ENCODE results near the gene GADD45A.
A peak's percentile ranks its signal among the peaks of the same experiment; 100 is the strongest.

GADD45A gene

DNA sequence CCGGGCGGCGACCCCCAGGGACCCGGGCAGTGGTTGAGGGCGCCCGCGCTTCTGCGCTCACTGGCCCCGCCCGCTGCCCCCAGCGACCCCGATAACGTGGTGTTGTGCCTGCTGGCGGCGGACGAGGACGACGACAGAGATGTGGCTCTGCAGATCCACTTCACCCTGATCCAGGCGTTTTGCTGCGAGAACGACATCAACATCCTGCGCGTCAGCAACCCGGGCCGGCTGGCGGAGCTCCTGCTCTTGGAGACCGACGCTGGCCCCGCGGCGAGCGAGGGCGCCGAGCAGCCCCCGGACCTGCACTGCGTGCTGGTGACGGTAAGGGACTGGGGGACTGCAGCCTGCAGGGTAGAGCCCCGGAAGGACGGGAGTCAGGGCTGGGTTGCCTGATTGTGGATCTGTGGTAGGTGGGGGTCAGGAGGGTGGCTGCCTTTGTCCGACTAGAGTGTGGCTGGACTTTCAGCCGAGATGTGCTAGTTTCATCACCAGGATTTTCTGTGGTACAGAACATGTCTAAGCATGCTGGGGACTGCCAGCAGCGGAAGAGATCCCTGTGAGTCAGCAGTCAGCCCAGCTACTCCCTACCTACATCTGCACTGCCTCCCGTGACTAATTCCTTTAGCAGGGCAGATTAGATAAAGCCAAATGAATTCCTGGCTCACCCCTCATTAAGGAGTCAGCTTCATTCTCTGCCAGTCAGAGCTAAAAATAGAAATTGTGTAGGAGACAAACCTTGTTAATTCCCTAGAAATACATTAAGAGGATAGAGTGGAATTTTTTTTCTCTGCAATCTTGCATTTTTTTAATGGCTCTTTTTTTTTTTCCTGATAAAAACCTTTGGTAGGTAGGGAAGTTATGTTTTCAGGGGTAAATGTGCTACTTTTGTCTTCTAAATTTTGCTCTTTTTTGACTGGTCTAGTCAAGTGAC is 1.5 kb downstream of the GADD45A start:
- CTCF ChIA-PET = interaction anchor here (0.7 to 4.9 kb wide), 6 partner anchors 74 to 287 kb away, joined by 3 to 41 read pairs (median 4); no protein-coding TSS in a partner anchor
- POLR2A ChIA-PET = interaction anchor here (0.5 to 4.8 kb wide), 20 partner anchors 8 to 546 kb away, joined by 3 to 77 read pairs (median 4); no protein-coding TSS in a partner anchor
- no peak for TF ChIP-seq ZNF549 (tag by site-specific recombination; IDR thresholded peaks at IDR 0.05)
- no peak for TF ChIP-seq ZNF354C (tag by site-specific recombination; IDR thresholded peaks at IDR 0.05; ENCODE audit: borderline replicate concordance, low read depth)
- TF ChIP-seq ZNF426 (tag by site-specific recombination; IDR thresholded peaks at IDR 0.05) = no peak
- TF ChIP-seq, protein P1, sequence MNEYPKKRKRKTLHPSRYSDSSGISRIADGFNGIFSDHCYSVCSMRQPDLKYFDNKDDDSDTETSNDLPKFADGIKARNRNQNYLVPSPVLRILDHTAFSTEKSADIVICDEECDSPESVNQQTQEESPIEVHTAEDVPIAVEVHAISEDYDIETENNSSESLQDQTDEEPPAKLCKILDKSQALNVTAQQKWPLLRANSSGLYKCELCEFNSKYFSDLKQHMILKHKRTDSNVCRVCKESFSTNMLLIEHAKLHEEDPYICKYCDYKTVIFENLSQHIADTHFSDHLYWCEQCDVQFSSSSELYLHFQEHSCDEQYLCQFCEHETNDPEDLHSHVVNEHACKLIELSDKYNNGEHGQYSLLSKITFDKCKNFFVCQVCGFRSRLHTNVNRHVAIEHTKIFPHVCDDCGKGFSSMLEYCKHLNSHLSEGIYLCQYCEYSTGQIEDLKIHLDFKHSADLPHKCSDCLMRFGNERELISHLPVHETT (tag by site-specific recombination; IDR thresholded peaks at IDR 0.05) = peak; percentile 94
- TF ChIP-seq ZNF292 (tag by site-specific recombination; IDR thresholded peaks at IDR 0.05; ENCODE audit: borderline replicate concordance, low read depth) = no peak
- no peak for TF ChIP-seq ZNF302 (tag by site-specific recombination; IDR thresholded peaks at IDR 0.05; ENCODE audit: low read depth)
- no peak for TF ChIP-seq SALL2 (tag by site-specific recombination; IDR thresholded peaks at IDR 0.05; ENCODE audit: borderline replicate concordance)
- TF ChIP-seq ZXDB (tag by site-specific recombination; IDR thresholded peaks at IDR 0.05) = peak; percentile 97
- TF ChIP-seq ZNF596 (tag by site-specific recombination; IDR thresholded peaks at IDR 0.05) = peak; percentile 76
- TF ChIP-seq ZNF366 (tag by site-specific recombination; conservative IDR thresholded peaks at IDR 0.05) = peak; percentile 94
- TF ChIP-seq, protein P2, sequence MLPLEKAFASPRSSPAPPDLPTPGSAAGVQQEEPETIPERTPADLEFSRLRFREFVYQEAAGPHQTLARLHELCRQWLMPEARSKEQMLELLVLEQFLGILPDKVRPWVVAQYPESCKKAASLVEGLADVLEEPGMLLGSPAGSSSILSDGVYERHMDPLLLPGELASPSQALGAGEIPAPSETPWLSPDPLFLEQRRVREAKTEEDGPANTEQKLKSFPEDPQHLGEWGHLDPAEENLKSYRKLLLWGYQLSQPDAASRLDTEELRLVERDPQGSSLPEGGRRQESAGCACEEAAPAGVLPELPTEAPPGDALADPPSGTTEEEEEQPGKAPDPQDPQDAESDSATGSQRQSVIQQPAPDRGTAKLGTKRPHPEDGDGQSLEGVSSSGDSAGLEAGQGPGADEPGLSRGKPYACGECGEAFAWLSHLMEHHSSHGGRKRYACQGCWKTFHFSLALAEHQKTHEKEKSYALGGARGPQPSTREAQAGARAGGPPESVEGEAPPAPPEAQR (tag by site-specific recombination; IDR thresholded peaks at IDR 0.05) = 0 out of 2 replicates have a peak, but pooled peaks have one; percentile 17
- TF ChIP-seq KLF8 (tag by site-specific recombination; IDR thresholded peaks at IDR 0.05) = peak; percentile 94
- peak; percentile 99 for TF ChIP-seq ZNF600 (tag by site-specific recombination; IDR thresholded peaks at IDR 0.05)
- no peak for TF ChIP-seq ZNF701 (tag by site-specific recombination; IDR thresholded peaks at IDR 0.05)
- TF ChIP-seq, protein P3, sequence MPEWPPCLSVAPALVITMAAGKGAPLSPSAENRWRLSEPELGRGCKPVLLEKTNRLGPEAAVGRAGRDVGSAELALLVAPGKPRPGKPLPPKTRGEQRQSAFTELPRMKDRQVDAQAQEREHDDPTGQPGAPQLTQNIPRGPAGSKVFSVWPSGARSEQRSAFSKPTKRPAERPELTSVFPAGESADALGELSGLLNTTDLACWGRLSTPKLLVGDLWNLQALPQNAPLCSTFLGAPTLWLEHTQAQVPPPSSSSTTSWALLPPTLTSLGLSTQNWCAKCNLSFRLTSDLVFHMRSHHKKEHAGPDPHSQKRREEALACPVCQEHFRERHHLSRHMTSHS (tag by site-specific recombination; IDR thresholded peaks at IDR 0.05) = no peak
- no peak for TF ChIP-seq ZNF174 (tag by site-specific recombination; IDR thresholded peaks at IDR 0.05)
- TF ChIP-seq ZNF157 (tag by site-specific recombination; IDR thresholded peaks at IDR 0.05) = no peak
- TF ChIP-seq ZNF37A (tag by site-specific recombination; IDR thresholded peaks at IDR 0.05) = no peak
- TF ChIP-seq ZBTB1 (tag by site-specific recombination; IDR thresholded peaks at IDR 0.05) = peak; percentile 55; the same call in 1 of the 2 replicates
- TF ChIP-seq, protein P4, sequence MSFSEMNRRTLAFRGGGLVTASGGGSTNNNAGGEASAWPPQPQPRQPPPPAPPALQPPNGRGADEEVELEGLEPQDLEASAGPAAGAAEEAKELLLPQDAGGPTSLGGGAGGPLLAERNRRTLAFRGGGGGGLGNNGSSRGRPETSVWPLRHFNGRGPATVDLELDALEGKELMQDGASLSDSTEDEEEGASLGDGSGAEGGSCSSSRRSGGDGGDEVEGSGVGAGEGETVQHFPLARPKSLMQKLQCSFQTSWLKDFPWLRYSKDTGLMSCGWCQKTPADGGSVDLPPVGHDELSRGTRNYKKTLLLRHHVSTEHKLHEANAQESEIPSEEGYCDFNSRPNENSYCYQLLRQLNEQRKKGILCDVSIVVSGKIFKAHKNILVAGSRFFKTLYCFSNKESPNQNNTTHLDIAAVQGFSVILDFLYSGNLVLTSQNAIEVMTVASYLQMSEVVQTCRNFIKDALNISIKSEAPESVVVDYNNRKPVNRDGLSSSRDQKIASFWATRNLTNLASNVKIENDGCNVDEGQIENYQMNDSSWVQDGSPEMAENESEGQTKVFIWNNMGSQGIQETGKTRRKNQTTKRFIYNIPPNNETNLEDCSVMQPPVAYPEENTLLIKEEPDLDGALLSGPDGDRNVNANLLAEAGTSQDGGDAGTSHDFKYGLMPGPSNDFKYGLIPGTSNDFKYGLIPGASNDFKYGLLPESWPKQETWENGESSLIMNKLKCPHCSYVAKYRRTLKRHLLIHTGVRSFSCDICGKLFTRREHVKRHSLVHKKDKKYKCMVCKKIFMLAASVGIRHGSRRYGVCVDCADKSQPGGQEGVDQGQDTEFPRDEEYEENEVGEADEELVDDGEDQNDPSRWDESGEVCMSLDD (tag by site-specific recombination; IDR thresholded peaks at IDR 0.05) = peak; percentile 10; the same call in 1 of the 2 replicates
- TF ChIP-seq MEIS1 (CRISPR knock-in tag; IDR thresholded peaks at IDR 0.05; ENCODE audit: borderline replicate concordance) = no peak
- peak; percentile 86 for TF ChIP-seq ZNF10 (tag by site-specific recombination; IDR thresholded peaks at IDR 0.05)
- TF ChIP-seq, protein P5, sequence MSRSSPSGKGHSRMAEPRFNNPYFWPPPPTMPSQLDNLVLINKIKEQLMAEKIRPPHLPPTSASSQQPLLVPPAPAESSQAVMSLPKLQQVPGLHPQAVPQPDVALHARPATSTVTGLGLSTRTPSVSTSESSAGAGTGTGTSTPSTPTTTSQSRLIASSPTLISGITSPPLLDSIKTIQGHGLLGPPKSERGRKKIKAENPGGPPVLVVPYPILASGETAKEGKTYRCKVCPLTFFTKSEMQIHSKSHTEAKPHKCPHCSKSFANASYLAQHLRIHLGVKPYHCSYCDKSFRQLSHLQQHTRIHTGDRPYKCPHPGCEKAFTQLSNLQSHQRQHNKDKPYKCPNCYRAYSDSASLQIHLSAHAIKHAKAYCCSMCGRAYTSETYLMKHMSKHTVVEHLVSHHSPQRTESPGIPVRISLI (tag by site-specific recombination; IDR thresholded peaks at IDR 0.05) = peak; percentile 99
- TF ChIP-seq GLI4 (tag by site-specific recombination; IDR thresholded peaks at IDR 0.05) = no peak; the same call in 1 of the 2 replicates
- TF ChIP-seq, protein P6, sequence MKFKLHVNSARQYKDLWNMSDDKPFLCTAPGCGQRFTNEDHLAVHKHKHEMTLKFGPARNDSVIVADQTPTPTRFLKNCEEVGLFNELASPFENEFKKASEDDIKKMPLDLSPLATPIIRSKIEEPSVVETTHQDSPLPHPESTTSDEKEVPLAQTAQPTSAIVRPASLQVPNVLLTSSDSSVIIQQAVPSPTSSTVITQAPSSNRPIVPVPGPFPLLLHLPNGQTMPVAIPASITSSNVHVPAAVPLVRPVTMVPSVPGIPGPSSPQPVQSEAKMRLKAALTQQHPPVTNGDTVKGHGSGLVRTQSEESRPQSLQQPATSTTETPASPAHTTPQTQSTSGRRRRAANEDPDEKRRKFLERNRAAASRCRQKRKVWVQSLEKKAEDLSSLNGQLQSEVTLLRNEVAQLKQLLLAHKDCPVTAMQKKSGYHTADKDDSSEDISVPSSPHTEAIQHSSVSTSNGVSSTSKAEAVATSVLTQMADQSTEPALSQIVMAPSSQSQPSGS (tag by site-specific recombination; IDR thresholded peaks at IDR 0.05; ENCODE audit: low read depth) = peak; percentile 61; the same call in 1 of the 2 replicates
- no peak for TF ChIP-seq ZNF560 (tag by site-specific recombination; IDR thresholded peaks at IDR 0.05; ENCODE audit: borderline replicate concordance)
- 0 out of 2 replicates have a peak, but pooled peaks have one; percentile 10 for TF ChIP-seq EGR2 (tag by site-specific recombination; IDR thresholded peaks at IDR 0.05; ENCODE audit: low read depth)
- no peak for TF ChIP-seq ZNF658 (tag by site-specific recombination; IDR thresholded peaks at IDR 0.05)

More for the DNA sequence above, 1.5 kb downstream of the GADD45A start:
- Histone ChIP-seq H3K4me1 (ENCODE audit: control insufficient read depth, insufficient read depth, low read length) (peaks cover 8% of the 10 kb centered on the region; the same call in 1 of the 2 replicates), H3K4me3 (ENCODE audit: low read depth, low read length) (peak overlapping the region; percentile 92), H3K27ac (ENCODE audit: extremely low read depth, low read depth, low read length) (peak overlapping the region; percentile 96), H3K36me3 (ENCODE audit: control insufficient read depth in 2 of 2, insufficient read depth in 1 of 2, low read length in 2 of 2) (peaks cover 14 to 51% of the 10 kb centered on the region in 2 experiments; a peak in 2 of 3 replicates), H3K9me3 (ENCODE audit: control insufficient read depth, insufficient read depth, low read depth, low read length) (no peaks in the 10 kb centered on the region)
